SK-N-SH (cell line): ENCODE results near the gene RAD51B. TPM values are rescaled to one million over a fixed set of nuclear protein-coding genes. Genes with fewer than 3 reads are reported as not detected.

Source experiments
- CTCF ChIA-PET: fragments of 300-600, 350-600 bp; formaldehyde crosslinking; extraction: SDS; loops from one replicate; lab custom pipeline; 2021; lab: Yijun Ruan, JAX
- POLR2A ChIA-PET: fragments of 350-600 bp; sonication (Branson Sonifier 250); formaldehyde crosslinking; extraction: SDS; loops from one replicate; lab custom pipeline; 2020; ENCODE audit warnings: antibody characterized with exemption, inconsistent platforms; lab: Yijun Ruan, JAX
- DNase-seq: peaks from one replicate; pipeline ENCODE4 v3.0.0; 2012
- H2AFZ ChIP-seq: fragments of 200-600 bp; sonication (generic); 2 replicates; pipeline ENCODE4 v1.8.1; 2016; ENCODE audit warnings: antibody characterized with exemption, mild to moderate bottlenecking, low read depth
- H3F3A ChIP-seq: fragments of 200-600 bp; sonication (generic); replicated peaks from 2 replicates; pipeline ENCODE3; 2016; ENCODE audit warnings: antibody characterized with exemption, mild to moderate bottlenecking; ENCODE audit not compliant: insufficient read depth
- H3K27ac ChIP-seq, 2 experiments: fragments of 200-500 bp in 1 of 2; fragments of 200-600 bp in 1 of 2; sonication (Bioruptor generic) in 1 of 2; sonication (generic), shearing (Covaris generic) in 1 of 2; 2 replicates each; pipeline versions ENCODE4 v1.5.1 to v1.6.1; 2014 to 2016; ENCODE audit warnings: low read depth in 2 of 2, inconsistent platforms in 1 of 2, low read length in 1 of 2, mild to moderate bottlenecking in 1 of 2, mixed read lengths in 1 of 2
- H3K27me3 ChIP-seq: fragments of 200-600 bp; sonication (generic), shearing (Covaris generic); 2 replicates; pipeline ENCODE4 v1.6.1; 2016; ENCODE audit warnings: mixed run types; ENCODE audit not compliant: insufficient read depth
- H3K36me3 ChIP-seq, 2 experiments: fragments of 200-500 bp in 1 of 2; fragments of 200-600 bp in 1 of 2; sonication (Bioruptor generic) in 1 of 2; sonication (generic) in 1 of 2; replicated peaks in 1 of 2; 2 replicates each; pipeline versions ENCODE3 to v1.5.1; 2014 to 2016; ENCODE audit warnings: low read length in 1 of 2, mild to moderate bottlenecking in 1 of 2; ENCODE audit not compliant: insufficient read depth in 2 of 2, control insufficient read depth in 1 of 2
- H3K4me1 ChIP-seq, 2 experiments: fragments of 200-500 bp in 1 of 2; fragments of 200-600 bp in 1 of 2; sonication (Bioruptor generic) in 1 of 2; sonication (generic), shearing (Covaris generic) in 1 of 2; 2 replicates each; pipeline versions ENCODE4 v1.5.1 to v1.6.1; 2014 to 2016; ENCODE audit warnings: low read depth in 1 of 2, low read length in 1 of 2, mixed run types in 1 of 2; ENCODE audit not compliant: insufficient read depth in 2 of 2, control insufficient read depth in 1 of 2
- H3K4me2 ChIP-seq: fragments of 200-600 bp; sonication (generic), shearing (Covaris generic); 2 replicates; pipeline ENCODE4 v1.6.1; 2017; ENCODE audit warnings: mixed run types
- H3K4me3 ChIP-seq, 2 experiments: fragments of 200-500 bp in 1 of 2; fragments of 200-600 bp in 1 of 2; sonication (Bioruptor generic) in 1 of 2; sonication (generic), shearing (Covaris generic) in 1 of 2; 2 replicates each; pipeline versions ENCODE4 v1.5.1 to v1.8.1; 2014 to 2016; ENCODE audit warnings: low read depth in 2 of 2, inconsistent platforms in 1 of 2, low read length in 1 of 2, mild to moderate bottlenecking in 1 of 2, mixed read lengths in 1 of 2, moderate library complexity in 1 of 2
- H3K79me2 ChIP-seq: fragments of 200-600 bp; sonication (generic); 2 replicates; pipeline ENCODE4 v1.8.1; 2017; ENCODE audit warnings: mild to moderate bottlenecking; ENCODE audit not compliant: insufficient read depth
- H3K9ac ChIP-seq: fragments of 200-600 bp; sonication (generic); 2 replicates; pipeline ENCODE4 v1.6.1; 2017; ENCODE audit warnings: mixed run types
- H3K9me2 ChIP-seq: fragments of 200-600 bp; sonication (generic); 2 replicates; pipeline ENCODE4 v1.6.1; 2017; ENCODE audit warnings: mixed run types
- H3K9me3 ChIP-seq: fragments of 200-600 bp; sonication (generic); 2 replicates; pipeline ENCODE4 v1.6.1; 2017; ENCODE audit warnings: mixed run types, mild to moderate bottlenecking, moderate library complexity
- H4K20me1 ChIP-seq: fragments of 200-600 bp; sonication (generic); 2 replicates; pipeline ENCODE4 v1.6.1; 2017; ENCODE audit warnings: mild to moderate bottlenecking, mixed run types; ENCODE audit not compliant: insufficient read depth
- JUND ChIP-seq: IDR thresholded peaks from 2 replicates; pipeline ENCODE4 v1.4.0; 2012
- RAD21 ChIP-seq: IDR thresholded peaks from 2 replicates; pipeline ENCODE4 v1.6.1; 2012; ENCODE audit warnings: mild to moderate bottlenecking, low read length
- TEAD4 ChIP-seq: IDR thresholded peaks from 2 replicates; pipeline ENCODE4 v1.4.0; 2012; ENCODE audit warnings: mild to moderate bottlenecking, borderline replicate concordance; ENCODE audit not compliant: insufficient read depth
- USF2 ChIP-seq: fragments of 150-350 bp; IDR thresholded peaks from 2 replicates; pipeline ENCODE4 v1.6.1; 2017; ENCODE audit warnings: antibody characterized with exemption, low read length, low read depth, borderline replicate concordance
- WGBS: methylation state at CpG from one replicate; pipeline ENCODE4 v1.1.6; 2017; ENCODE audit warnings: low lambda C conversion rate; 5-methylcytosine and 5-hydroxymethylcytosine counted together
- polyA plus RNA-seq, 3 experiments: library from polyadenylated mRNA; depleted of rRNA; stranded (reverse); fragments of >200 nt; gene quantifications; 2 replicates each; pipeline ENCODE4 v1.2.3, GENCODE V29; 2012
- TF ChIP-seq, protein P1 (sequence below): fragments of 200-600 bp; sonication (generic); IDR thresholded peaks from 2 replicates; pipeline ENCODE4 v1.6.1; 2017; ENCODE audit warnings: antibody characterized with exemption, mild to moderate bottlenecking, moderate library complexity

Gene RAD51B
- polyA plus RNA-seq, 1 of the 3 experiments (the other 2 are of a cell fraction), result 6.0 TPM

- H3K79me2 ChIP-seq, result no peaks in the 10 kb centered on the region
- no peak overlapping the region for H2AFZ ChIP-seq
- no peak overlapping the region for H3K4me3 ChIP-seq
- no peak overlapping the region for H3K4me2 ChIP-seq
- no peaks in the 10 kb centered on the region for H3K4me1 ChIP-seq
- WGBS, result 92% methylated on average over 8 of the region's 8 CpGs
- H3F3A ChIP-seq, result no peaks in the 10 kb centered on the region
- no peaks in the 10 kb centered on the region for H3K9me2 ChIP-seq
- TF ChIP-seq, protein P1, sequence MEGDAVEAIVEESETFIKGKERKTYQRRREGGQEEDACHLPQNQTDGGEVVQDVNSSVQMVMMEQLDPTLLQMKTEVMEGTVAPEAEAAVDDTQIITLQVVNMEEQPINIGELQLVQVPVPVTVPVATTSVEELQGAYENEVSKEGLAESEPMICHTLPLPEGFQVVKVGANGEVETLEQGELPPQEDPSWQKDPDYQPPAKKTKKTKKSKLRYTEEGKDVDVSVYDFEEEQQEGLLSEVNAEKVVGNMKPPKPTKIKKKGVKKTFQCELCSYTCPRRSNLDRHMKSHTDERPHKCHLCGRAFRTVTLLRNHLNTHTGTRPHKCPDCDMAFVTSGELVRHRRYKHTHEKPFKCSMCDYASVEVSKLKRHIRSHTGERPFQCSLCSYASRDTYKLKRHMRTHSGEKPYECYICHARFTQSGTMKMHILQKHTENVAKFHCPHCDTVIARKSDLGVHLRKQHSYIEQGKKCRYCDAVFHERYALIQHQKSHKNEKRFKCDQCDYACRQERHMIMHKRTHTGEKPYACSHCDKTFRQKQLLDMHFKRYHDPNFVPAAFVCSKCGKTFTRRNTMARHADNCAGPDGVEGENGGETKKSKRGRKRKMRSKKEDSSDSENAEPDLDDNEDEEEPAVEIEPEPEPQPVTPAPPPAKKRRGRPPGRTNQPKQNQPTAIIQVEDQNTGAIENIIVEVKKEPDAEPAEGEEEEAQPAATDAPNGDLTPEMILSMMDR, result peak; percentile 45; the same call in 1 of the 2 replicates
- TF ChIP-seq USF2, result no peak
- no peaks in the 10 kb centered on the region for H4K20me1 ChIP-seq
- CTCF ChIA-PET, result interaction anchor here (1.4 to 2.1 kb wide), 3 partner anchors 9 to 16 kb away, joined by 3 to 5 read pairs (median 4); no protein-coding TSS in a partner anchor
- POLR2A ChIA-PET, result no interaction called here
- no peaks in the 10 kb centered on the region for H3K27me3 ChIP-seq
- no peak for DNase-seq
- H3K27ac ChIP-seq, result no peak overlapping the region
- H3K36me3 ChIP-seq, result no peaks in the 10 kb centered on the region
- no peak overlapping the region for H3K9ac ChIP-seq
- H3K9me3 ChIP-seq, result no peaks in the 10 kb centered on the region
Observed at GRCh38 chr14:68718023-68718990, 898.7 kb downstream of the RAD51B start.

DNA sequence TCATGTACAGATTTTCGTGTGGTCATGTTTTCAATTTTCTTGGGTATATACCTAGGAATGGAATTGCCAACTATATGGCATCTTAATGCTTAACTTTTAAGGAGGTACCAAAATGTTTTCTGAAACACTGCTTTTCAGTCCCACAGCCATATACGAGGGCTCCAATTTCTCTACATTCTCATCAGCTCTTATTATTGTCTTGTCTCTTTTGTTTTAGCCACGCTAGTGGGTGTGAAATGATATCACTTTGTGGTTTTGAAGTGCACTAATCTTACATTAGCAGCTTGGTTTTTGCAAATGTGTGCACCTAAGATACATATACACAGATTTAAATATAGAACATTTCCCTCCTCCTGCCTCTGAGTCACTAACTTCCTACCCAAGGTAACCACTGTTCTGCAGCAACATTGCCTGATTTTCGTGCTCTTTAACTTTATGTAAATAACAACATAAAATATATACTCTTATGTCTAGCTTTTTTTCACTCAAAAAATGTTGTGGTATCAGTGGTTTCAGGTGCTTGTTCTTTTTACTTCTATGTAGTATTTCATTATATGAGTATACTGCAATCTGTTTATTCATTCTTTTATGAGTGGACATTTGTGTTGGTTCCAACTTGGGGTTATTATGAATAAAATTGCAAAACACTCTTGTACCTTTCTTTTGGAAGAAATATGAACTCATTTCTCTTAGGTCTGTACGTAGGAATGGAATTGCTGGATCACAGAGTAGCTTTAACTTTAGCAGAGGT lies 900.2 kb downstream of the RAD51B start:
- H3F3A ChIP-seq, result no peaks in the 10 kb centered on the region
- ChIA-PET POLR2A (no interaction called here), CTCF (interaction anchor here (1.2 to 2.1 kb wide), 3 partner anchors 8 to 70 kb away, joined by 3 to 4 read pairs (median 3); no protein-coding TSS in a partner anchor)
- H3K9me2 ChIP-seq, result no peaks in the 10 kb centered on the region
- TF ChIP-seq RAD21, result no peak
- TF ChIP-seq JUND, result no peak
- TF ChIP-seq TEAD4, result no peak
- TF ChIP-seq, all 33 proteins: peak for 0
- H3K9ac ChIP-seq, result no peak overlapping the region
- H3K4me1 ChIP-seq, result no peaks in the 10 kb centered on the region
- H2AFZ ChIP-seq, result no peak overlapping the region
- H3K27ac ChIP-seq, result no peak overlapping the region
- DNase-seq, result no peak
- no peaks in the 10 kb centered on the region for H3K36me3 ChIP-seq
- WGBS, result 84% methylated on average over 5 of the region's 5 CpGs
- no peak overlapping the region for H3K4me3 ChIP-seq
- H4K20me1 ChIP-seq, result no peaks in the 10 kb centered on the region
- no peak overlapping the region for H3K4me2 ChIP-seq
- no peaks in the 10 kb centered on the region for H3K27me3 ChIP-seq
- H3K9me3 ChIP-seq, result no peaks in the 10 kb centered on the region
- H3K79me2 ChIP-seq, result no peaks in the 10 kb centered on the region
